ENCODE results near the gene EEFSEC.

- no peak for TF ChIP-seq CTCF (IDR thresholded peaks at IDR 0.05; ENCODE audit: low read depth, low read length)
- TF ChIP-seq EZH2phosphoT487 (IDR thresholded peaks at IDR 0.05; ENCODE audit: low read depth) = no peak
These were observed 290.5 kb downstream of the EEFSEC start for GRCh38 chr3:128443771-128444170.

All from OCI-LY3 (cell line).